MM.1S (cell line): Measurements from ENCODE around the gene CTCFL.

ENCODE experiments used
- DNase-seq: peaks from one replicate; pipeline ENCODE4 v3.0.0-alpha.2; 2015
- H2AFZ ChIP-seq: fragments of 300-600 bp; sonication (generic); 2 replicates; pipeline ENCODE4 v1.6.0; 2016; ENCODE audit warnings: antibody characterized with exemption, low read length
- H3F3A ChIP-seq: fragments of 300-600 bp; sonication (generic); 2 replicates; pipeline ENCODE4 v1.6.1; 2016; ENCODE audit warnings: mild to moderate bottlenecking, antibody characterized with exemption, low read length, moderate library complexity, mixed read lengths; ENCODE audit not compliant: insufficient read depth
- H3K27ac ChIP-seq: fragments of 300-600 bp; sonication (generic); 2 replicates; pipeline ENCODE4 v1.5.1; 2016; ENCODE audit warnings: mild to moderate bottlenecking, low read length
- H3K27me3 ChIP-seq: fragments of 300-600 bp; sonication (generic); replicated peaks from 2 replicates; pipeline ENCODE4 v1.6.0; 2016; ENCODE audit warnings: low read length; ENCODE audit not compliant: insufficient read depth
- H3K36me3 ChIP-seq: fragments of 300-600 bp; sonication (generic); replicated peaks from 2 replicates; pipeline ENCODE4 v1.6.1; 2016; ENCODE audit warnings: mild to moderate bottlenecking, low read length, mixed read lengths; ENCODE audit not compliant: insufficient read depth
- H3K4me1 ChIP-seq: fragments of 300-600 bp; sonication (generic); 2 replicates; pipeline ENCODE4 v1.6.1; 2016; ENCODE audit warnings: low read length, mixed read lengths
- H3K4me2 ChIP-seq: fragments of 300-600 bp; sonication (generic); 2 replicates; pipeline ENCODE4 v1.6.0; 2016; ENCODE audit warnings: low read depth, low read length
- H3K4me3 ChIP-seq: fragments of 300-600 bp; sonication (generic); 2 replicates; pipeline ENCODE4 v1.5.1; 2016; ENCODE audit warnings: low read length, mixed read lengths
- H3K79me2 ChIP-seq: fragments of 300-600 bp; sonication (generic); 2 replicates; pipeline ENCODE4 v1.6.1; 2016; ENCODE audit warnings: mixed run types, low read length, mixed read lengths
- H3K9ac ChIP-seq: fragments of 300-600 bp; sonication (generic); 2 replicates; pipeline ENCODE4 v1.6.1; 2016; ENCODE audit warnings: low read length, mixed read lengths
- H3K9me2 ChIP-seq: fragments of 300-600 bp; sonication (generic); replicated peaks from 2 replicates; pipeline ENCODE4 v1.6.1; 2016; ENCODE audit warnings: mild to moderate bottlenecking, low read length, mixed read lengths; ENCODE audit not compliant: insufficient read depth
- H3K9me3 ChIP-seq: fragments of 300-600 bp; sonication (generic); replicated peaks from 2 replicates; pipeline ENCODE4 v1.6.1; 2016; ENCODE audit warnings: mild to moderate bottlenecking, low read length, mixed read lengths; ENCODE audit not compliant: insufficient read depth
- H4K20me1 ChIP-seq: fragments of 300-600 bp; sonication (generic); 2 replicates; pipeline ENCODE4 v1.6.1; 2016; ENCODE audit warnings: mild to moderate bottlenecking, low read length, moderate library complexity, mixed read lengths; ENCODE audit not compliant: insufficient read depth
- CTCF ChIP-seq: fragments of 300-600 bp; sonication (generic); IDR thresholded peaks from 2 replicates; pipeline ENCODE4 v1.5.1; 2016; ENCODE audit warnings: antibody characterized with exemption, low read length, mixed read lengths
- EZH2 ChIP-seq: fragments of 300-600 bp; sonication (generic); optimal IDR thresholded peaks from 2 replicates; pipeline ENCODE3; 2017; ENCODE audit warnings: low read depth, mild to moderate bottlenecking, antibody characterized with exemption, low read length, mixed read lengths
- EZH2phosphoT487 ChIP-seq: fragments of 300-600 bp; sonication (generic); IDR thresholded peaks from 2 replicates; pipeline ENCODE4 v1.6.1; 2018; ENCODE audit warnings: antibody characterized with exemption, low read length

The CTCFL gene

GRCh38 chr20:57480444-57481160 is 44.3 kb downstream of the CTCFL start:
- peak overlapping the region; percentile 58 for H2AFZ ChIP-seq
- H3K4me3 ChIP-seq: peak overlapping the region; percentile 54
- DNase-seq: peak; percentile 92
- peaks cover 72% of the 10 kb centered on the region for H3K4me1 ChIP-seq
- H3K9me3 ChIP-seq: no peaks in the 10 kb centered on the region
- H3K4me2 ChIP-seq: peak overlapping the region; percentile 96
- no peaks in the 10 kb centered on the region for H3K9me2 ChIP-seq
- peak overlapping the region; percentile 99 for H3K27ac ChIP-seq
- no peaks in the 10 kb centered on the region for H3K36me3 ChIP-seq
- H3K79me2 ChIP-seq: no peaks in the 10 kb centered on the region
- H3F3A ChIP-seq: peaks cover 63% of the 10 kb centered on the region
- no peaks in the 10 kb centered on the region for H3K27me3 ChIP-seq
- no peak for TF ChIP-seq EZH2phosphoT487
- TF ChIP-seq CTCF: no peak
- TF ChIP-seq EZH2: no peak
- H3K9ac ChIP-seq: peak overlapping the region; percentile 95
- H4K20me1 ChIP-seq: no peaks in the 10 kb centered on the region

GRCh38 chr20:57479196-57479595 is 45.7 kb downstream of the CTCFL start:
- no peak for DNase-seq
- Histone ChIP-seq H3K4me3 (no peak overlapping the region), H4K20me1 (no peaks in the 10 kb centered on the region), H3K79me2 (0 out of 2 replicates have a peak, but pooled peaks cover 3% of the 10 kb centered on the region), H3K4me2 (no peak overlapping the region), H3K36me3 (no peaks in the 10 kb centered on the region), H3K9ac (no peak overlapping the region), H3F3A (peaks cover 77% of the 10 kb centered on the region), H3K9me2 (no peaks in the 10 kb centered on the region), H3K9me3 (no peaks in the 10 kb centered on the region), H3K27ac (peak overlapping the region; percentile 99), H3K27me3 (no peaks in the 10 kb centered on the region), H2AFZ (no peak overlapping the region), H3K4me1 (peaks cover 86% of the 10 kb centered on the region)
- TF ChIP-seq CTCF (no peak), EZH2 (no peak), EZH2phosphoT487 (no peak)

GRCh38 chr20:57478176-57478575 is 46.8 kb downstream of the CTCFL start:
- 0 out of 2 replicates have a peak overlapping the region, but pooled peaks have one; percentile 92 for H3K27ac ChIP-seq
- DNase-seq: no peak
- no peak overlapping the region for H3K4me2 ChIP-seq
- H3K27me3 ChIP-seq: no peaks in the 10 kb centered on the region
- peaks cover 87% of the 10 kb centered on the region for H3F3A ChIP-seq
- 0 out of 2 replicates have a peak, but pooled peaks cover 4% of the 10 kb centered on the region for H3K79me2 ChIP-seq
- H3K4me3 ChIP-seq: no peak overlapping the region
- H3K9ac ChIP-seq: no peak overlapping the region
- no peaks in the 10 kb centered on the region for H3K9me3 ChIP-seq
- TF ChIP-seq EZH2phosphoT487: no peak
- TF ChIP-seq EZH2: no peak
- no peak for TF ChIP-seq CTCF
- no peak overlapping the region for H2AFZ ChIP-seq
- H3K9me2 ChIP-seq: no peaks in the 10 kb centered on the region
- no peaks in the 10 kb centered on the region for H3K36me3 ChIP-seq
- peaks cover 90% of the 10 kb centered on the region for H3K4me1 ChIP-seq
- H4K20me1 ChIP-seq: no peaks in the 10 kb centered on the region
